GM21390 (cell line): ENCODE results near the gene PLXNA3.

Experiments
- ATAC-seq: cut with Tn5 transposase; IDR thresholded peaks from one replicate; pipeline ENCODE4 v1.9.1; 2021; ENCODE audit not compliant: unreplicated experiment

PLXNA3 gene

GRCh38 chrX:154525606-154526490 lies 67.8 kb downstream of the PLXNA3 start:
- ATAC-seq, result no peak

GRCh38 chrX:154526901-154527675 lies 69.0 kb downstream of the PLXNA3 start:
- no peak for ATAC-seq
